Measurements from ENCODE around the gene CNN2.

- TF ChIP-seq HOXA7 (CRISPR knock-in tag; IDR thresholded peaks at IDR 0.05) (no peak), CTCF (IDR thresholded peaks at IDR 0.05) (no peak), POLR2A (IDR thresholded peaks at IDR 0.05; ENCODE audit: low read length) (no peak), RAD21 (conservative IDR thresholded peaks at IDR 0.05 in 1 of 2, IDR thresholded peaks at IDR 0.05 in 1 of 2) (no peak)
These were observed 35.1 kb upstream of the CNN2 start for GRCh38 chr19:991174-991931.
